GM23248 (cell line): ENCODE data around the gene EMC7.

Experiments
- EZH2 ChIP-seq: fragments of 200-600 bp; sonication (generic); IDR thresholded peaks from 2 replicates; pipeline ENCODE4 v1.6.1; 2018; ENCODE audit warnings: antibody characterized with exemption, mild to moderate bottlenecking; ENCODE audit not compliant: insufficient read depth, poor library complexity, severe bottlenecking
- EZH2phosphoT487 ChIP-seq: fragments of 200-600 bp; sonication (generic); IDR thresholded peaks from 2 replicates; pipeline ENCODE4 v1.6.1; 2018; ENCODE audit warnings: antibody characterized with exemption, moderate library complexity, mild to moderate bottlenecking, low read depth; ENCODE audit not compliant: insufficient read depth

DNA sequence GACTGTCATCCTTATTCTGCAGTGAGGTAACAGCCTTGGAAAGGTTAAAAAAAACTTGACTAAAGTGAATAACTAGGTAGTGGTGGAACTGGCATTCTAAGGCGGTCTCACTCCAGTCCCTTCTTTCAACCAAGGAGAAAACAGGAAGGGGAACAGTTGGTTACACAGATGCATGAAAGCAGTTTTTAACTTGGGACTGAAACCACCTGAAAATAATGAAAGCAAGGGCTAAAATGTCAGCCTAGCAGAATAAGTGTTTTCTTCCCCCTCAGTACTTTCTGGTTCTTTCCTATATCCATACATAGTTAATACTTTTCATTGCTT is 61.9 kb downstream of the EMC7 start:
- TF ChIP-seq EZH2 (no peak), EZH2phosphoT487 (no peak)
